ENCODE data around the gene CRTAC1.

The CRTAC1 gene

GRCh38 chr10:97866524-97867219, 163.7 kb downstream of the CRTAC1 start:
- no CpG with 5 or more reads among the region's 10 CpGs for WGBS, 2 donors (ENCODE audit: extremely low coverage in 2 of 2, insufficient read length in 2 of 2, insufficient replicate concordance in 1 of 2)
- Histone ChIP-seq H4K91ac (ENCODE audit: low read depth, low read length, poor library complexity) (no peak overlapping the region), H3K4me3 (ENCODE audit: low read length in 2 of 2) (no peak overlapping the region), H2BK15ac (ENCODE audit: low read length) (peak overlapping the region; percentile 30), H4K8ac (ENCODE audit: low read depth, low read length) (no peak overlapping the region), H3K4me1 (ENCODE audit: control insufficient read depth in 2 of 2, insufficient read depth in 1 of 2, low read depth in 1 of 2, low read length in 2 of 2) (peaks cover 0 to 3% of the 10 kb centered on the region in 2 donors), H3K23ac (ENCODE audit: low read depth, low read length, poor library complexity) (peak overlapping the region; percentile 80), H3K27ac (replicated peaks; ENCODE audit: low read length) (no peak overlapping the region), H2AK5ac (ENCODE audit: low read depth, low read length) (no peak overlapping the region), H3K18ac (ENCODE audit: low read length) (peak overlapping the region; percentile 27), H2AFZ (ENCODE audit: low read length) (no peak overlapping the region), H3K4me2 (ENCODE audit: insufficient read depth, low read length, poor library complexity, severe bottlenecking) (no peak overlapping the region), H3K9me3 (replicated peaks in 1 of 2; ENCODE audit: control insufficient read depth in 2 of 2, insufficient read depth in 1 of 2, low read depth in 1 of 2, low read length in 2 of 2) (no peaks in the 10 kb centered on the region), H3K9ac (ENCODE audit: low read depth, low read length, poor library complexity) (peak overlapping the region; percentile 32), H2BK120ac (ENCODE audit: low read depth, low read length) (no peak overlapping the region), H3K4ac (ENCODE audit: low read length) (no peak overlapping the region), H3K79me1 (ENCODE audit: low read depth, low read length) (peaks cover 3% of the 10 kb centered on the region), H3K36me3 (replicated peaks in 1 of 2; ENCODE audit: control insufficient read depth in 2 of 2, insufficient read depth in 2 of 2, low read length in 2 of 2) (peaks cover 0 to 2% of the 10 kb centered on the region in 2 donors), H3K14ac (ENCODE audit: low read length) (peak overlapping the region; percentile 60), H2BK12ac (ENCODE audit: low read length) (no peak overlapping the region), H3K27me3 (ENCODE audit: control insufficient read depth in 3 of 3, insufficient read depth in 3 of 3, low read depth in 1 of 3, low read length in 3 of 3) (peaks cover 0 to 59% (median 0%) of the 10 kb centered on the region in 3 experiments), H2BK5ac (ENCODE audit: low read length) (no peak overlapping the region)
- DNase-seq (ENCODE audit: low spot score), result no peak

DNA sequence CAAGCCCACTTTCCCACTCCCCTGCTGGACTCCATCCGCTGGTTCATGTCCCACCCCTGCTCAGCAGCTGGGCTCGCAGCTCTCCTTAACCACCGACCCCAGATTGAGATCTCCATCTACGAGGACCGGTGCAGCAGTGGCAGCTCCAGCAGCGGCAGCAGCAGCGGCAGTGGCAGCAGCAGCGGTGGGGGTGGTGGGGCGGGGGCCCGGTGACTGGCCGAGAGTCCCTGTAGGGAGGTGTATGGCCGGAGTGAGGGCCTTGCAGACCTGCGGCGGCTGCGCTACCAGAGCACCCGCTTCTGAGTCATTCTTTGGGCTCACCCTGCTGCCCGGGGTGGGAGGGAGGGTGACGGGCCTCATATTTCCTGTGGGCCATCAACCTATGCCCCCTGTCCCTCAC, 164.9 kb downstream of the CRTAC1 start:
- Histone ChIP-seq H3K4me3 (ENCODE audit: low read length in 2 of 2) (no peak overlapping the region), H3K23ac (ENCODE audit: low read depth, low read length, poor library complexity) (no peak overlapping the region), H4K8ac (ENCODE audit: low read depth, low read length) (no peak overlapping the region), H2AFZ (ENCODE audit: low read length) (no peak overlapping the region), H2BK12ac (ENCODE audit: low read length) (no peak overlapping the region), H2BK5ac (ENCODE audit: low read length) (no peak overlapping the region), H3K4ac (ENCODE audit: low read length) (no peak overlapping the region), H3K9me3 (replicated peaks in 1 of 2; ENCODE audit: control insufficient read depth in 2 of 2, insufficient read depth in 1 of 2, low read depth in 1 of 2, low read length in 2 of 2) (no peaks in the 10 kb centered on the region), H3K79me1 (ENCODE audit: low read depth, low read length) (peaks cover 3% of the 10 kb centered on the region), H3K27me3 (ENCODE audit: control insufficient read depth in 3 of 3, insufficient read depth in 3 of 3, low read depth in 1 of 3, low read length in 3 of 3) (peaks cover 0 to 52% (median 0%) of the 10 kb centered on the region in 3 experiments), H2AK5ac (ENCODE audit: low read depth, low read length) (no peak overlapping the region), H2BK120ac (ENCODE audit: low read depth, low read length) (no peak overlapping the region), H4K91ac (ENCODE audit: low read depth, low read length, poor library complexity) (no peak overlapping the region), H3K27ac (replicated peaks; ENCODE audit: low read length) (no peak overlapping the region), H2BK15ac (ENCODE audit: low read length) (no peak overlapping the region), H3K14ac (ENCODE audit: low read length) (peak overlapping the region; percentile 47), H3K18ac (ENCODE audit: low read length) (no peak overlapping the region), H3K4me1 (ENCODE audit: control insufficient read depth in 2 of 2, insufficient read depth in 1 of 2, low read depth in 1 of 2, low read length in 2 of 2) (peaks cover 0 to 5% of the 10 kb centered on the region in 2 donors), H3K36me3 (replicated peaks in 1 of 2; ENCODE audit: control insufficient read depth in 2 of 2, insufficient read depth in 2 of 2, low read length in 2 of 2) (peaks cover 0 to 2% of the 10 kb centered on the region in 2 donors), H3K9ac (ENCODE audit: low read depth, low read length, poor library complexity) (no peak overlapping the region), H3K4me2 (ENCODE audit: insufficient read depth, low read length, poor library complexity, severe bottlenecking) (no peak overlapping the region)
- DNase-seq (ENCODE audit: low spot score), result no peak
- no CpG with 5 or more reads among the region's 18 CpGs for WGBS, 2 donors (ENCODE audit: extremely low coverage in 2 of 2, insufficient read length in 2 of 2, insufficient replicate concordance in 1 of 2)

- Histone ChIP-seq H3K9me3 (replicated peaks in 1 of 2; ENCODE audit: control insufficient read depth in 2 of 2, insufficient read depth in 1 of 2, low read depth in 1 of 2, low read length in 2 of 2) (no peaks in the 10 kb centered on the region), H3K14ac (ENCODE audit: low read length) (peak overlapping the region; percentile 87), H3K4me1 (ENCODE audit: control insufficient read depth in 2 of 2, insufficient read depth in 1 of 2, low read depth in 1 of 2, low read length in 2 of 2) (peaks cover 0 to 1% of the 10 kb centered on the region in 2 donors), H2AFZ (ENCODE audit: low read length) (no peak overlapping the region), H3K9ac (ENCODE audit: low read depth, low read length, poor library complexity) (no peak overlapping the region), H2BK12ac (ENCODE audit: low read length) (no peak overlapping the region), H3K4me2 (ENCODE audit: insufficient read depth, low read length, poor library complexity, severe bottlenecking) (no peak overlapping the region), H3K27ac (replicated peaks; ENCODE audit: low read length) (no peak overlapping the region), H3K79me1 (ENCODE audit: low read depth, low read length) (peaks cover 3% of the 10 kb centered on the region), H3K23ac (ENCODE audit: low read depth, low read length, poor library complexity) (peak overlapping the region; percentile 14), H3K4ac (ENCODE audit: low read length) (no peak overlapping the region), H2BK15ac (ENCODE audit: low read length) (no peak overlapping the region), H4K8ac (ENCODE audit: low read depth, low read length) (no peak overlapping the region), H3K4me3 (ENCODE audit: low read length in 2 of 2) (no peak overlapping the region), H3K18ac (ENCODE audit: low read length) (no peak overlapping the region), H2AK5ac (ENCODE audit: low read depth, low read length) (no peak overlapping the region), H3K27me3 (ENCODE audit: control insufficient read depth in 3 of 3, insufficient read depth in 3 of 3, low read depth in 1 of 3, low read length in 3 of 3) (peaks cover 0 to 36% (median 0%) of the 10 kb centered on the region in 3 experiments), H2BK5ac (ENCODE audit: low read length) (no peak overlapping the region), H2BK120ac (ENCODE audit: low read depth, low read length) (no peak overlapping the region), H3K36me3 (replicated peaks in 1 of 2; ENCODE audit: control insufficient read depth in 2 of 2, insufficient read depth in 2 of 2, low read length in 2 of 2) (peaks cover 0 to 2% of the 10 kb centered on the region in 2 donors), H4K91ac (ENCODE audit: low read depth, low read length, poor library complexity) (no peak overlapping the region)
- WGBS, 2 donors (ENCODE audit: extremely low coverage in 2 of 2, insufficient read length in 2 of 2, insufficient replicate concordance in 1 of 2), result no CpG with 5 or more reads among the region's 11 CpGs
- DNase-seq (ENCODE audit: low spot score), result no peak
Measured at GRCh38 chr10:97863808-97864207, 166.6 kb downstream of the CRTAC1 start.

DNA sequence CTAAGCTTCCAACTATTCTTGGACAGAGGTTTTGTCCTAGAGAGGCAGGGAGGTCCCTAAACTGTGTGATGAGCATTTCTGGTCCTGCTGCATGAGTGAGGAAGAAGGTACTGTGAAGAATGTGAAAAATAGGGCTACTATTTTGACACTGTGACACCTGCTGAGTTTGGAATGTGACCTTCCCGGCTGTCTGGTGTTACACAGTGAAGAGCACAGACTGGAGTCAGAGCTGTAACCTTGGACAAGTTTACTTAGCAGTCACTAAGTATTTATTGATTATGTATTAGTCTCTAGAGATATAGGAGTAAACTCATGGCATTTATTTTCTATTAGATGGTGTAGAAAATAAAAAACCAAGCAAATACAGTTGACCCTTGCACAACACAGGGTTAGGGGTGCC, 168.5 kb downstream of the CRTAC1 start:
- no peak overlapping the region for H3K18ac ChIP-seq (ENCODE audit: low read length)
- peaks cover 0 to 1% of the 10 kb centered on the region in 2 donors for H3K4me1 ChIP-seq (ENCODE audit: control insufficient read depth in 2 of 2, insufficient read depth in 1 of 2, low read depth in 1 of 2, low read length in 2 of 2)
- H3K9ac ChIP-seq (ENCODE audit: low read depth, low read length, poor library complexity), result no peak overlapping the region
- H3K27me3 ChIP-seq (ENCODE audit: control insufficient read depth in 3 of 3, insufficient read depth in 3 of 3, low read depth in 1 of 3, low read length in 3 of 3), result peaks cover 0 to 31% (median 0%) of the 10 kb centered on the region in 3 experiments
- no CpG with 5 or more reads among the region's 1 CpG for WGBS, 2 donors (ENCODE audit: extremely low coverage in 2 of 2, insufficient read length in 2 of 2, insufficient replicate concordance in 1 of 2)
- H3K23ac ChIP-seq (ENCODE audit: low read depth, low read length, poor library complexity), result no peak overlapping the region
- H2AFZ ChIP-seq (ENCODE audit: low read length), result no peak overlapping the region
- peaks cover 0 to 2% of the 10 kb centered on the region in 2 donors for H3K36me3 ChIP-seq (replicated peaks in 1 of 2; ENCODE audit: control insufficient read depth in 2 of 2, insufficient read depth in 2 of 2, low read length in 2 of 2)
- no peak overlapping the region for H3K14ac ChIP-seq (ENCODE audit: low read length)
- no peak overlapping the region for H2BK15ac ChIP-seq (ENCODE audit: low read length)
- DNase-seq (ENCODE audit: low spot score), result peak; percentile 29
- H2BK5ac ChIP-seq (ENCODE audit: low read length), result no peak overlapping the region
- no peak overlapping the region for H2BK120ac ChIP-seq (ENCODE audit: low read depth, low read length)
- H4K91ac ChIP-seq (ENCODE audit: low read depth, low read length, poor library complexity), result no peak overlapping the region
- no peak overlapping the region for H4K8ac ChIP-seq (ENCODE audit: low read depth, low read length)
- H3K4me3 ChIP-seq (ENCODE audit: low read length in 2 of 2), result no peak overlapping the region
- H2AK5ac ChIP-seq (ENCODE audit: low read depth, low read length), result no peak overlapping the region
- no peak overlapping the region for H3K4me2 ChIP-seq (ENCODE audit: insufficient read depth, low read length, poor library complexity, severe bottlenecking)
- H2BK12ac ChIP-seq (ENCODE audit: low read length), result no peak overlapping the region
- no peaks in the 10 kb centered on the region for H3K9me3 ChIP-seq (replicated peaks in 1 of 2; ENCODE audit: control insufficient read depth in 2 of 2, insufficient read depth in 1 of 2, low read depth in 1 of 2, low read length in 2 of 2)
- H3K79me1 ChIP-seq (ENCODE audit: low read depth, low read length), result peaks cover 3% of the 10 kb centered on the region
- no peak overlapping the region for H3K4ac ChIP-seq (ENCODE audit: low read length)
- no peak overlapping the region for H3K27ac ChIP-seq (replicated peaks; ENCODE audit: low read length)

Data from neuronal stem cell (in vitro differentiated cells).